Measurements from ENCODE around the gene SLC16A10. TPM values are rescaled to one million over a fixed set of nuclear protein-coding genes. Genes with fewer than 3 reads are reported as not detected.

The SLC16A10 gene
- total and polyA plus RNA-seq, 2 of the 8 experiments (the other 6 are each of a cell fraction or from before 2014, with no cell fraction given): 18.6 to 23.2 TPM

- no peak for TF ChIP-seq SUZ12 (IDR thresholded peaks at IDR 0.05; ENCODE audit: low read length)
- TF ChIP-seq POLR2AphosphoS5 (IDR thresholded peaks at IDR 0.05; ENCODE audit: low read depth, low read length): no peak
Observed at GRCh38 chr6:111267764-111268333, 180.5 kb downstream of the SLC16A10 start (continued).
